Endothelial cell (in vitro differentiated cells): ENCODE results near the gene ADGRA1. TPM values are rescaled to one million over a fixed set of nuclear protein-coding genes. Genes with fewer than 3 reads are reported as not detected.

Experiments used
- DNase-seq: peaks from one replicate; pipeline ENCODE4 v3.0.0; 2021; ENCODE audit warnings: low spot score
- H3K27ac Mint-ChIP-seq: one replicate; pipeline ENCODE4 v1.8.0; 2021; ENCODE audit warnings: mixed read lengths, inconsistent platforms; ENCODE audit not compliant: unreplicated experiment
- H3K27me3 Mint-ChIP-seq: one replicate; pipeline ENCODE4 v1.8.0; 2021; ENCODE audit warnings: mild to moderate bottlenecking, moderate library complexity, mixed read lengths, inconsistent platforms; ENCODE audit not compliant: unreplicated experiment
- H3K36me3 Mint-ChIP-seq: one replicate; pipeline ENCODE4 v1.8.0; 2021; ENCODE audit warnings: mild to moderate bottlenecking, low read depth, mixed read lengths, inconsistent platforms; ENCODE audit not compliant: unreplicated experiment
- H3K4me1 Mint-ChIP-seq: one replicate; pipeline ENCODE4 v1.8.0; 2021; ENCODE audit warnings: mild to moderate bottlenecking, mixed read lengths, inconsistent platforms; ENCODE audit not compliant: unreplicated experiment
- H3K4me3 Mint-ChIP-seq: one replicate; pipeline ENCODE4 v1.8.0; 2021; ENCODE audit warnings: mild to moderate bottlenecking, mixed read lengths, inconsistent platforms; ENCODE audit not compliant: unreplicated experiment
- H3K9me3 Mint-ChIP-seq: one replicate; pipeline ENCODE4 v1.8.0; 2021; ENCODE audit warnings: mixed read lengths, inconsistent platforms; ENCODE audit not compliant: unreplicated experiment
- total RNA-seq: library from RNA; stranded (reverse); fragmentation: NEBNext Ultra II Directional; extraction: Animal tissue kit (Norgen Biotek cat#: 25700); gene quantifications from one replicate; pipeline ENCODE4 v1.2.1, GENCODE V29; 2021; ENCODE audit not compliant: unreplicated experiment
- TF ChIP-seq, protein P1 (sequence below): fragments of 200-600 bp; sonication (generic); IDR thresholded peaks from one replicate; pipeline ENCODE4 v1.5.0; 2021; ENCODE audit warnings: antibody characterized with exemption; ENCODE audit not compliant: unreplicated experiment

Gene ADGRA1
- total RNA-seq, 1 donor from 2014 or later: not detected

DNA sequence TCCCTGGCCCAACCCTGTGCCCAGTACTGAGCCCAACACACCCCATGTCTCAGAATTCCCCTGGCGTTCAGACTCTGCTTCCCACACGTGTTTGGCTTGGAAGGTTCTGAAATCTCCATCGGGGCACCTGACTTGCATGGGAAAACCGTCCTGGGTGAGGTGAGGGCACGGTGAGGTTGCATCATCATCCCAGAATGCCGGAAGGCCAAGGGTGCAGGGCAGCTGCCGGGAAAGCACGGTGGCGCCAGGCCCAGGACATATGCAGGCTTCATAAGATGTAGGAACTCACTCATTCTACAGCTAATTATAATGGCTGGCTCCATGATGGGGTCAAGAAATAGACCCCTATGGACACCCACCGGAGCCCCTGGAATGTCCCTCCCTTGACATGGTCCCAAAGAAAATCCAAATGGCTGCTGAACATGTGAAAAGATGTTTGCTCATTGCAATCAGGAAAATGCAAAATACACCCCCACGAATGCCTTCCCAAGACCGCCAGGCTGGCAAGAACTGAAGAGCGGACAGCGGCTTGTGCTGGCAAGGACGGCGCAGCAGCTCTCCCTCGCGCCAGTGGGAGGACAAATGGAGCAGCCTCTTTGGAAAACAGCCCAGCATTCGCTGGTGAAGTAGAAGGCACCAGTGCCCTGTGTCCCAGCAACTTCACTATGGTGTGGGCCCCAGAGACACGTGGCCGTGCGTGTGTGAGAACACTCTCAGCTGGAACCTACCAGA lies 74.6 kb downstream of the ADGRA1 start:
- Mint-ChIP-seq H3K4me3 (peak overlapping the region; percentile 11), H3K4me1 (no peaks in the 10 kb centered on the region), H3K27me3 (peaks cover 12% of the 10 kb centered on the region), H3K36me3 (no peaks in the 10 kb centered on the region), H3K9me3 (no peaks in the 10 kb centered on the region), H3K27ac (no peak overlapping the region)
- DNase-seq: no peak
- TF ChIP-seq, protein P1, sequence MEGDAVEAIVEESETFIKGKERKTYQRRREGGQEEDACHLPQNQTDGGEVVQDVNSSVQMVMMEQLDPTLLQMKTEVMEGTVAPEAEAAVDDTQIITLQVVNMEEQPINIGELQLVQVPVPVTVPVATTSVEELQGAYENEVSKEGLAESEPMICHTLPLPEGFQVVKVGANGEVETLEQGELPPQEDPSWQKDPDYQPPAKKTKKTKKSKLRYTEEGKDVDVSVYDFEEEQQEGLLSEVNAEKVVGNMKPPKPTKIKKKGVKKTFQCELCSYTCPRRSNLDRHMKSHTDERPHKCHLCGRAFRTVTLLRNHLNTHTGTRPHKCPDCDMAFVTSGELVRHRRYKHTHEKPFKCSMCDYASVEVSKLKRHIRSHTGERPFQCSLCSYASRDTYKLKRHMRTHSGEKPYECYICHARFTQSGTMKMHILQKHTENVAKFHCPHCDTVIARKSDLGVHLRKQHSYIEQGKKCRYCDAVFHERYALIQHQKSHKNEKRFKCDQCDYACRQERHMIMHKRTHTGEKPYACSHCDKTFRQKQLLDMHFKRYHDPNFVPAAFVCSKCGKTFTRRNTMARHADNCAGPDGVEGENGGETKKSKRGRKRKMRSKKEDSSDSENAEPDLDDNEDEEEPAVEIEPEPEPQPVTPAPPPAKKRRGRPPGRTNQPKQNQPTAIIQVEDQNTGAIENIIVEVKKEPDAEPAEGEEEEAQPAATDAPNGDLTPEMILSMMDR: no peak

- no peaks in the 10 kb centered on the region for H3K4me1 Mint-ChIP-seq
- H3K36me3 Mint-ChIP-seq: no peaks in the 10 kb centered on the region
- no peak overlapping the region for H3K27ac Mint-ChIP-seq
- no peak overlapping the region for H3K4me3 Mint-ChIP-seq
- no peaks in the 10 kb centered on the region for H3K9me3 Mint-ChIP-seq
- TF ChIP-seq, protein P1: no peak
- DNase-seq: no peak
- H3K27me3 Mint-ChIP-seq: peaks cover 12% of the 10 kb centered on the region
These were observed 75.5 kb downstream of the ADGRA1 start for GRCh38 chr10:133162910-133163856.

DNA sequence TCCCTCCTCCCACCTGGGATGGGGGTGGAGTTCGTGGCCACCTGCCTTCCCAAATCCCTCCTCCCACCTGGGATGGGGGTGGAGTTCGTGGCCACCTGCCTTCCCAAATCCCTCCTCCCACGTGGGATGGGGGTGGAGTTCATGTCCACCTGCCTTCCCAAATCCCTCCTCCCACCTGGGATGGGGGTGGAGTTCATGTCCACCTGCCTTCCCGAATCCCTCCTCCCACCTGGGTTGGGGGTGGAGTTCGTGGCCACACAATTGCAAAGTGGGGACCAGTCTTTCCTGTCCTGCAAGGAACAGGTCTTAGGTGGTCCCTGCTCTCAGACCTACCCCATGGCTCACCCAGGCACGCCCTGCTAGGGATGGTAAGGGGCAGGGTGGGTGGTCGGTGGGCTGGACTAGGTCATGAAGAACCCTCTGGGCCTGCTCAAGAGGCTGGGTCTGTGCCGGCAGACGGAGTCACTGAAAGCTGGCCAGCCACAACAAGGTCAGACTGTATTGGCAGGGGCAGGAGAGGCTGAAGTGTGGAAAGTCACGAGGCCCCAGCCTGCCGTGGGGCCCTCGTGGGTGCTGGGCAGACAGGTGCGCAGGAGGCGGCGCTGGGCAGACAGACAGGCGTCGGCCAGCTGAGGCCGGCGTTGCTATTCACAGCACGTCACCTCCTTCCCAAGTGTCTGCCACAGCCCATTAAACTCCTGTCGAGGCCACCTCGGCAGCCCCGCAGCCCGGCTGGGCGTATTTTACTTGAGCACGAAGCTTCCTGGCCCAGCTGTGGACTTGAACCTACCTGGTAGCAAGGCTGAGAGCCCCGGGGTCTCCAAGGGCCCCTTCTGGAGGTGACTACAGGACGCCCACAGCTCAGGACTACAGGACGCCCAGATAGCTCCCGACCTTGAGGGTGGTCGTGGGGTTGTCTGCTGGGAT lies 76.4 kb downstream of the ADGRA1 start:
- DNase-seq: no peak

GRCh38 chr10:133164816-133165555 lies 77.3 kb downstream of the ADGRA1 start:
- no peaks in the 10 kb centered on the region for H3K9me3 Mint-ChIP-seq
- no peaks in the 10 kb centered on the region for H3K36me3 Mint-ChIP-seq
- DNase-seq: no peak
- no peak overlapping the region for H3K4me3 Mint-ChIP-seq
- no peak overlapping the region for H3K27ac Mint-ChIP-seq
- TF ChIP-seq, protein P1: no peak
- no peaks in the 10 kb centered on the region for H3K4me1 Mint-ChIP-seq
- H3K27me3 Mint-ChIP-seq: peaks cover 15% of the 10 kb centered on the region

More for the DNA sequence above, 76.4 kb downstream of the ADGRA1 start:
- peaks cover 12% of the 10 kb centered on the region for H3K27me3 Mint-ChIP-seq
- H3K4me1 Mint-ChIP-seq: no peaks in the 10 kb centered on the region
- no peaks in the 10 kb centered on the region for H3K9me3 Mint-ChIP-seq
- TF ChIP-seq, protein P1: no peak
- H3K36me3 Mint-ChIP-seq: no peaks in the 10 kb centered on the region
- H3K4me3 Mint-ChIP-seq: no peak overlapping the region
- H3K27ac Mint-ChIP-seq: no peak overlapping the region
